ENCODE results near the gene PLSCR4. TPM values are rescaled to one million over a fixed set of nuclear protein-coding genes. Genes with fewer than 3 reads are reported as not detected.

PLSCR4 gene
- total RNA-seq, 3 donors from 2014 or later, result 62.2 to 85.5 (median 70.5) TPM

DNA sequence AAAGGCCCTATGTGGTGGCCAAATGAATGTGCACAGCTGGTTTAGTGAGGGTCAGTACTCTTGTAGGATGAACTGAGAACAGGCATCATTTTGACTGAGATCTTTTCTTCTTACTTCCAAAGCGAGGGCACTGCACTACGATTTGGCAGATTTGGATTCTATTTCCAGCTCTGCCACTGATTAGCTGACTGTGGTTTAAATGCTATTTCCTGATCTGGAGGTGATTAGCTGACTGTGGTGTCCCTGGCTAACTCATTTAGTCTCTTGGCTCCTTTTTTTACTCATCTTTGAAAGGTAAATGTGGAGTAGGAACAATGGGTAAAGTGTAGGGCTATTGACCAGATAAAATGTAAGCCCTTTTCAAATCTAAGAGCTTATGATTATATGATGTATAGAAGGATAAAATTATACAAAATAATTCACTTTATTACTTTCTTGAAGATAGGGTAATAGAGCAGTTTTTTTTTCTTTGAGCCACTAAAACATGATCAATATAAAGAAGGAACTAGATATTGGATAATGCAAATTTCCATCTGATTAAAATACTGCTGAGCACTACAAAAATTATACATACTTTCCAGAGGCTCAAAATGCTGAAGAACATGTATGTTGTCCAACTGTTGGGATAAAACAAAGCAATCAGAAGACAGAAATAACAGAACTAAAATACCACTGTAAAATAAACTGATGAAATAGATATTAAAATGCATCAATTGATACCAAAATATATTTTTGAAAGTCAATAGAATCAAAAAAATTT, 50.3 kb downstream of the PLSCR4 start:
- no peak for TF ChIP-seq POLR2AphosphoS5 (IDR thresholded peaks at IDR 0.05)
- TF ChIP-seq, protein P1, sequence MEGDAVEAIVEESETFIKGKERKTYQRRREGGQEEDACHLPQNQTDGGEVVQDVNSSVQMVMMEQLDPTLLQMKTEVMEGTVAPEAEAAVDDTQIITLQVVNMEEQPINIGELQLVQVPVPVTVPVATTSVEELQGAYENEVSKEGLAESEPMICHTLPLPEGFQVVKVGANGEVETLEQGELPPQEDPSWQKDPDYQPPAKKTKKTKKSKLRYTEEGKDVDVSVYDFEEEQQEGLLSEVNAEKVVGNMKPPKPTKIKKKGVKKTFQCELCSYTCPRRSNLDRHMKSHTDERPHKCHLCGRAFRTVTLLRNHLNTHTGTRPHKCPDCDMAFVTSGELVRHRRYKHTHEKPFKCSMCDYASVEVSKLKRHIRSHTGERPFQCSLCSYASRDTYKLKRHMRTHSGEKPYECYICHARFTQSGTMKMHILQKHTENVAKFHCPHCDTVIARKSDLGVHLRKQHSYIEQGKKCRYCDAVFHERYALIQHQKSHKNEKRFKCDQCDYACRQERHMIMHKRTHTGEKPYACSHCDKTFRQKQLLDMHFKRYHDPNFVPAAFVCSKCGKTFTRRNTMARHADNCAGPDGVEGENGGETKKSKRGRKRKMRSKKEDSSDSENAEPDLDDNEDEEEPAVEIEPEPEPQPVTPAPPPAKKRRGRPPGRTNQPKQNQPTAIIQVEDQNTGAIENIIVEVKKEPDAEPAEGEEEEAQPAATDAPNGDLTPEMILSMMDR (IDR thresholded peaks at IDR 0.05), result no peak
- TF ChIP-seq POLR2A (IDR thresholded peaks at IDR 0.05), result no peak
- Histone ChIP-seq H3K4me1 (no peaks in the 10 kb centered on the region), H3K27ac (no peak overlapping the region), H3K36me3 (peaks cover 6% of the 10 kb centered on the region), H3K9me3 (no peaks in the 10 kb centered on the region), H3K4me3 (no peak overlapping the region), H3K27me3 (no peaks in the 10 kb centered on the region)
- DNase-seq (ENCODE audit: low spot score in 2 of 2), result no peak
- intact Hi-C loops (cut with DNase I; ENCODE audit: low total_unique reads), result no loop called here

DNA sequence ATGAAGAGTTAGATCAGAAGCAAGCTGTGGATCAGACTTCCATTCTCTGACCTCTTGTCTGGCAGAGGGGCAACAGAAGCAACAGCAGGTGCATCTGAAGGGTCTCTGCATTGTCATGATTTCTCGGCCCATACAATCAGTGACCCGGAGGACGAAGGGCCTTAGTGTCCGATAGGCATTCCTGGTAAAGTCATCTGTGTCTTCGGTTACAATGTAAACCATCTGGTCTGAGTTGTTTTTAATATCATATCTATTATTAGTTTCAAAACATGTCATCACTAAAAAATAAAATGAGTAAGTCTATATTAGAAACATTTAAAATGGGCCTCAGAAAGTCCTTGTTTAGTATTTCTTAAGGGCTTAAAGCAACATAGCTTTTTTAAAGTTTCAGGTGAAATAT, 51.1 kb downstream of the PLSCR4 start:
- Histone ChIP-seq H3K4me3 (no peak overlapping the region), H3K36me3 (peaks cover 6% of the 10 kb centered on the region), H3K9me3 (no peaks in the 10 kb centered on the region), H3K4me1 (no peaks in the 10 kb centered on the region), H3K27me3 (no peaks in the 10 kb centered on the region), H3K27ac (no peak overlapping the region)
- intact Hi-C loops (cut with DNase I; ENCODE audit: low total_unique reads), result no loop called here
- no peak for DNase-seq (ENCODE audit: low spot score in 2 of 2)
- TF ChIP-seq POLR2A (IDR thresholded peaks at IDR 0.05) (no peak), POLR2AphosphoS5 (IDR thresholded peaks at IDR 0.05) (no peak)
- TF ChIP-seq, protein P1 (IDR thresholded peaks at IDR 0.05), result no peak

DNA sequence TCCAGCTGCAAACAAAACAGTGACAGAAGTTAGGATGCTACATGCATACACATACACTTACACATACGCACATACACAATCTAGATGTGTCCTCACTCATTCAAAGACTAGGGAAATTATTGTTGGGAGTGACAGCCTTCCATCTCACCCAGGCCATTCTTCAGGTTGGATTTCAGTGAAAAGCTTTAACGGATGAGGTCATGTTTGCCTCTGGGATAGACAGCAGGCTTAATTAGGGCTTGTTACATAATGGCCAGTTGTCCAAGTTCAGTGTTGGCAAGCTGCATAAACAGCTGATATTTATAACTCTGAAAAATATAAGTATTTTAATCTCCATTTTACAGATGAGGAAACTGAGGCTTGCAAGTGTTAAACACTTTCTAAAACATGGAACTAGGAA, 54.1 kb downstream of the PLSCR4 start:
- H3K27ac ChIP-seq, result no peak overlapping the region
- TF ChIP-seq, protein P1 (IDR thresholded peaks at IDR 0.05), result no peak
- TF ChIP-seq POLR2AphosphoS5 (IDR thresholded peaks at IDR 0.05) (no peak), POLR2A (IDR thresholded peaks at IDR 0.05) (no peak)
- DNase-seq (ENCODE audit: low spot score in 2 of 2), result no peak
- peaks cover 6% of the 10 kb centered on the region for H3K36me3 ChIP-seq
- no peaks in the 10 kb centered on the region for H3K27me3 ChIP-seq
- no peaks in the 10 kb centered on the region for H3K9me3 ChIP-seq
- no peaks in the 10 kb centered on the region for H3K4me1 ChIP-seq
- intact Hi-C loops (cut with DNase I; ENCODE audit: low total_unique reads), result no loop called here
- H3K4me3 ChIP-seq, result no peak overlapping the region

DNA sequence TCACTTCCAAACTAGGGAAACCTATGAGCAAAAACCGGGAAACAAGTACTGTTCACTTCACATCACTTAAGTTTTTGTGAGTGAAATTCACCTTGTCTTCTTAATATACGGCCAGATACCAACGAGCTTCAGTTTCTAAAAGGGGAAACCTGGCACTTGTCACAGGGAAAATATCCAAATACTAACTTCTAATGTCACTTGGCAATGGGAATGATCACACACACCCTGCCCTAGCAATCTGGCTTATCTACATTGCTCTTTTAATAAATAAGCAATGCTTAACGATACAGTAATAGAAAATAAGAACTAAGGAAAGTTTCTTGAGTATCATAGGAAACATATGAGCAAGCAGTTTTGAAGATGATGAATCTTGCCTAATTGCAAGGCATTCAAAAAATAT, 55.3 kb downstream of the PLSCR4 start:
- Histone ChIP-seq H3K4me1 (no peaks in the 10 kb centered on the region), H3K9me3 (no peaks in the 10 kb centered on the region), H3K27ac (no peak overlapping the region), H3K36me3 (peaks cover 6% of the 10 kb centered on the region), H3K4me3 (no peak overlapping the region), H3K27me3 (no peaks in the 10 kb centered on the region)
- no peak for TF ChIP-seq POLR2A (IDR thresholded peaks at IDR 0.05)
- TF ChIP-seq POLR2AphosphoS5 (IDR thresholded peaks at IDR 0.05), result no peak
- TF ChIP-seq, protein P1 (IDR thresholded peaks at IDR 0.05), result no peak
- DNase-seq (ENCODE audit: low spot score in 2 of 2), result no peak
- intact Hi-C loops (cut with DNase I; ENCODE audit: low total_unique reads), result no loop called here

DNA sequence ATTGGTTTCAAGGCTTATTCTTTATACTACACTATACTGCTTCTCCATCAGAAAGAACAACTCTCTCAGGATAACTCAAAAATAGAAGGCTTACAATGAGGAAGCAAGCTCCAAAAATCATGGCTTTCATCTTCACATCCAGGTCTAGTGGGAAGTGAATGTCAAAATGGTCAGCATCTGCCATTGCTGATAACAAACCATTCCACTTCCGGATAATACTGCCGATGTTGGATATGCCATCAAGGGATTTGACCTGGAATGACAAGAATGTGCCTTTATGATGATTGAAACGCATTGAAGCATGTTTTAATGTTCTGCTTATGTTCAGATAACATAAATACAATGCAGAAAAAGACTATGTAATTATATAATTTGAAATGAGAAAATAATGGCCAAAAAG, 55.9 kb downstream of the PLSCR4 start:
- H3K4me1 ChIP-seq, result no peaks in the 10 kb centered on the region
- no peaks in the 10 kb centered on the region for H3K27me3 ChIP-seq
- peaks cover 4% of the 10 kb centered on the region for H3K36me3 ChIP-seq
- intact Hi-C loops (cut with DNase I; ENCODE audit: low total_unique reads), result no loop called here
- no peak overlapping the region for H3K4me3 ChIP-seq
- H3K27ac ChIP-seq, result no peak overlapping the region
- H3K9me3 ChIP-seq, result no peaks in the 10 kb centered on the region
- TF ChIP-seq POLR2AphosphoS5 (IDR thresholded peaks at IDR 0.05), result no peak
- TF ChIP-seq POLR2A (IDR thresholded peaks at IDR 0.05), result no peak
- TF ChIP-seq, protein P1 (IDR thresholded peaks at IDR 0.05), result no peak
- DNase-seq (ENCODE audit: low spot score in 2 of 2), result no peak
